ENCODE measurements around the gene GIMD1.
"Not testable (repeated sequence)": the region's sequence is repeated elsewhere in the genome, so short reads cannot be mapped to it uniquely, and the experiment has no call there.

Gene GIMD1

GRCh38 chr4:106368678-106369077, at the start of gene GIMD1:
TSS of gene GIMD1 (minus strand) at chr4:106368778. CDS start at chr4:106367435, 1,343 bp downstream.
- no peak for DNase-seq

- DNase-seq = no peak
Observed at GRCh38 chr4:106414366-106414765, 45.8 kb upstream of the GIMD1 start.

GRCh38 chr4:106409901-106410889, 41.6 kb upstream of the GIMD1 start:
- DNase-seq = no peak

GRCh38 chr4:106408004-106408403, 39.4 kb upstream of the GIMD1 start:
- not testable (repeated sequence) for DNase-seq

- DNase-seq = no peak
Observed at GRCh38 chr4:106401157-106401556, 32.6 kb upstream of the GIMD1 start.

- DNase-seq = not testable (repeated sequence)
Observed at GRCh38 chr4:106398898-106399297, 30.3 kb upstream of the GIMD1 start.

- no peak for DNase-seq
Observed at GRCh38 chr4:106395582-106395981, 27.0 kb upstream of the GIMD1 start.

- no peak for DNase-seq
Observed at GRCh38 chr4:106385853-106386393, 17.3 kb upstream of the GIMD1 start.

- no peak for DNase-seq
Observed at GRCh38 chr4:106384878-106385277, 16.3 kb upstream of the GIMD1 start.

- DNase-seq = no peak
Observed at GRCh38 chr4:106380179-106380578, 11.6 kb upstream of the GIMD1 start.

GRCh38 chr4:106373026-106373425, 4.4 kb upstream of the GIMD1 start:
- no peak for DNase-seq

GRCh38 chr4:106371161-106371560, 2.6 kb upstream of the GIMD1 start:
- DNase-seq = no peak

GRCh38 chr4:106370214-106370613, 1.6 kb upstream of the GIMD1 start:
- no peak for DNase-seq

- DNase-seq = peak; percentile 27
Observed at GRCh38 chr4:106369456-106370060, 980 bp upstream of the GIMD1 start.

GRCh38 chr4:106367072-106367471, 1.5 kb downstream of the GIMD1 start:
- no peak for DNase-seq

- DNase-seq = no peak
Observed at GRCh38 chr4:106366026-106366425, 2.6 kb downstream of the GIMD1 start.

- peak; percentile 17 for DNase-seq
Observed at GRCh38 chr4:106365613-106366012, 3.0 kb downstream of the GIMD1 start.

GRCh38 chr4:106364282-106364681, 4.3 kb downstream of the GIMD1 start:
- no peak for DNase-seq

GRCh38 chr4:106362086-106362825, 6.3 kb downstream of the GIMD1 start:
- no peak for DNase-seq

- DNase-seq = no peak
Observed at GRCh38 chr4:106358899-106359298, 9.7 kb downstream of the GIMD1 start.

- DNase-seq = no peak
Observed at GRCh38 chr4:106355193-106355592, 13.4 kb downstream of the GIMD1 start.

GRCh38 chr4:106353786-106354185, 14.8 kb downstream of the GIMD1 start:
- no peak for DNase-seq

- no peak for DNase-seq
Observed at GRCh38 chr4:106351016-106351415, 17.6 kb downstream of the GIMD1 start.
